CD14-positive monocyte (primary cell): ENCODE measurements around the gene PDE4D. TPM values are rescaled to one million over a fixed set of nuclear protein-coding genes. Genes with fewer than 3 reads are reported as not detected.

Experiments
- DNase-seq, 3 donors: peaks; one replicate each; pipeline ENCODE4 v3.0.0-alpha.2; 2011 to 2022
- H2AFZ ChIP-seq: 2 replicates; pipeline ENCODE4 v1.6.0; 2012; ENCODE audit warnings: mild to moderate bottlenecking, low read depth, low read length, inconsistent platforms; ENCODE audit not compliant: insufficient read depth, poor library complexity, severe bottlenecking
- H3K27ac ChIP-seq, 2 donors: 1 replicate in 1 of 2; 2 replicates in 1 of 2; pipeline ENCODE4 v1.5.1; 2012 to 2013; ENCODE audit warnings: low read length in 2 of 2, control low read depth in 1 of 2, inconsistent platforms in 1 of 2, low read depth in 1 of 2, mild to moderate bottlenecking in 1 of 2
- H3K27me3 ChIP-seq, 2 donors: one replicate each; pipeline versions ENCODE4 v1.6.0 to v1.6.1; 2011 to 2013; ENCODE audit warnings: low read length in 2 of 2; ENCODE audit not compliant: control insufficient read depth in 2 of 2, insufficient read depth in 2 of 2
- H3K36me3 ChIP-seq, 2 donors: replicated peaks in 1 of 2; 1 replicate in 1 of 2; 2 replicates in 1 of 2; pipeline versions ENCODE4 v1.5.1 to v1.6.1; 2012 to 2013; ENCODE audit warnings: low read length in 2 of 2, control low read depth in 1 of 2, inconsistent platforms in 1 of 2, mild to moderate bottlenecking in 1 of 2; ENCODE audit not compliant: insufficient read depth in 2 of 2, control insufficient read depth in 1 of 2
- H3K4me1 ChIP-seq, 2 donors: 1 replicate in 1 of 2; 2 replicates in 1 of 2; pipeline versions ENCODE4 v1.5.1 to v1.6.1; 2012 to 2013; ENCODE audit warnings: low read length in 2 of 2, control low read depth in 1 of 2, inconsistent platforms in 1 of 2, mild to moderate bottlenecking in 1 of 2, moderate library complexity in 1 of 2; ENCODE audit not compliant: insufficient read depth in 2 of 2, control insufficient read depth in 1 of 2
- H3K4me2 ChIP-seq: replicated peaks from 2 replicates; pipeline ENCODE3; 2012; ENCODE audit warnings: low read length, moderate library complexity, mild to moderate bottlenecking; ENCODE audit not compliant: poor library complexity, severe bottlenecking; ENCODE audit errors: extremely low read depth
- H3K4me3 ChIP-seq, 3 experiments: fragments of 200-600 bp in 1 of 3; sonication (generic) in 1 of 3; replicated peaks in 1 of 3; 1 replicate in 2 of 3; 2 replicates in 1 of 3; pipeline ENCODE4 v1.5.1; 2011 to 2013; ENCODE audit warnings: low read length in 3 of 3, mild to moderate bottlenecking in 3 of 3, control low read depth in 2 of 3, low read depth in 2 of 3, inconsistent platforms in 1 of 3, moderate library complexity in 1 of 3
- H3K79me2 ChIP-seq: 2 replicates; pipeline ENCODE4 v1.6.0; 2012; ENCODE audit warnings: mild to moderate bottlenecking, control low read depth, inconsistent platforms, low read length, moderate library complexity; ENCODE audit not compliant: insufficient read depth
- H3K9ac ChIP-seq: 2 replicates; pipeline ENCODE4 v1.6.0; 2017; ENCODE audit warnings: low read length, mild to moderate bottlenecking; ENCODE audit not compliant: insufficient read depth, poor library complexity, severe bottlenecking
- H3K9me3 ChIP-seq, 2 donors: replicated peaks in 1 of 2; 1 replicate in 1 of 2; 2 replicates in 1 of 2; pipeline versions ENCODE4 v1.5.1 to v1.6.1; 2012 to 2013; ENCODE audit warnings: low read length in 2 of 2, control low read depth in 1 of 2; ENCODE audit not compliant: control insufficient read depth in 1 of 2, insufficient read depth in 1 of 2
- H4K20me1 ChIP-seq: 2 replicates; pipeline ENCODE4 v1.6.0; 2012; ENCODE audit warnings: mild to moderate bottlenecking, low read length, control low read depth, moderate library complexity; ENCODE audit not compliant: insufficient read depth
- H3K27ac Mint-ChIP-seq, 7 donors: one replicate each; pipeline ENCODE4 v1.8.0; 2020; ENCODE audit warnings: mild to moderate bottlenecking in 7 of 7, mixed read lengths in 7 of 7, moderate library complexity in 6 of 7, inconsistent platforms in 2 of 7
- H3K27me3 Mint-ChIP-seq, 3 donors: one replicate each; pipeline ENCODE4 v1.8.0; 2021 to 2022; ENCODE audit warnings: low read depth in 3 of 3, mild to moderate bottlenecking in 3 of 3, mixed read lengths in 3 of 3, moderate library complexity in 3 of 3, inconsistent platforms in 1 of 3
- H3K36me3 Mint-ChIP-seq, 2 donors: one replicate each; pipeline ENCODE4 v1.8.0; 2020; ENCODE audit warnings: mixed read lengths in 2 of 2, inconsistent platforms in 1 of 2, mild to moderate bottlenecking in 1 of 2
- H3K4me1 Mint-ChIP-seq: one replicate; pipeline ENCODE4 v1.8.0; 2020; ENCODE audit warnings: mild to moderate bottlenecking, mixed read lengths
- H3K4me3 Mint-ChIP-seq, 2 donors: one replicate each; pipeline ENCODE4 v1.8.0; 2020; ENCODE audit warnings: mild to moderate bottlenecking in 2 of 2, mixed read lengths in 2 of 2, moderate library complexity in 1 of 2
- H3K9me3 Mint-ChIP-seq, 7 donors: one replicate each; pipeline ENCODE4 v1.8.0; 2020 to 2022; ENCODE audit warnings: mixed read lengths in 7 of 7, mild to moderate bottlenecking in 6 of 7, moderate library complexity in 6 of 7, inconsistent platforms in 2 of 7
- CTCF ChIP-seq: fragments of 200-600 bp; IDR thresholded peaks from one replicate; pipeline ENCODE4 v1.8.0; 2022; ENCODE audit warnings: antibody characterized with exemption, mild to moderate bottlenecking
- WGBS: methylation state at CpG from one replicate; pipeline ENCODE4 v1.1.5; 2013; ENCODE audit warnings: missing lambda C conversion rate; ENCODE audit not compliant: insufficient coverage; 5-methylcytosine and 5-hydroxymethylcytosine counted together
- intact Hi-C, 2 donors: fragments of 100-400 bp; cut with micrococcal nuclease; formaldehyde crosslinking; loops; one replicate each; pipeline versions ENCODE4 v1.15.0 to v1.15.1; 2023
- polyA plus RNA-seq, 3 donors: library from polyadenylated mRNA; depleted of rRNA in 1 of 3; unstranded in 2 of 3; stranded (reverse) in 1 of 3; fragments of 300-500 nt in 2 of 3; fragments of >200 nt in 1 of 3; fragmentation: Illumina TruSeq in 2 of 3; gene quantifications; 1 replicate in 2 of 3; 2 replicates in 1 of 3; pipeline ENCODE4 v1.2.3, GENCODE V29; 2012 to 2021

The PDE4D gene
- polyA plus RNA-seq, 3 donors, result 1.9 to 3.4 (median 2.8) TPM

DNA sequence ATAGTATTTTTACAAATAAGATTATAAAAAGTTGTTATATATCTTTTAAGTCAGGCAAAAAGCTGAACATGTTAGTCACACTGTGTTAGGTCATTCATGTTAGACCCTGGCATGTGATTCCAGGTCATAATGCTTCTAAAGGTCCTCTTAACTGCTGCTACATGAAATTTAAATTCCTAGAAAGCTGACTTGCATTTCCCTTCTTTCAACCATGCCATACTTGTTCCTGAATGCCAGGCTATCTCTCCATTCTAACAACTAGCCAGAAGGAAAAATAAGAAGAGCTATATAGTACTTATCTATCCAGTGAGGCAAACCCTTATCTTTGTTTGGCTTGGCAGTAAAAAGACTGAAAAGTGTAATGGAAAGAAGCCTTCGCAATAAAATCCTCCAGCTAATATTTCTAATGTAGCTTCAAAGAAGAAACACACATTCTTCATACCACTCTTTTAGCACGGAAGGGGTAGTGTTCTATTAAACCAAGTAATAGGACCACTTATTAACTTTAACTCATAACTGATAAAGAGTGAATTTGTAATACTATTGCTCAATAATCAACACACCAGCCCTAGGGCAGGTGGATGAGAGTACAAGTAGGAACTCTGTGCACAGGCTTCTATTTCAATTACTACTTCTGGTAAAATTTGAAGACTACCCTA lies 310.2 kb downstream of the PDE4D start:
- H3K9me3 ChIP-seq, result no peaks in the 10 kb centered on the region
- H3K9ac ChIP-seq, result no peak overlapping the region
- no peaks in the 10 kb centered on the region for H3K4me1 ChIP-seq
- H2AFZ ChIP-seq, result no peak overlapping the region
- no peak overlapping the region for H3K27ac ChIP-seq
- intact Hi-C loops, result no loop called here
- no peaks in the 10 kb centered on the region for H3K79me2 ChIP-seq
- WGBS, result no CpG with 5 or more reads among the region's 2 CpGs
- H3K27me3 ChIP-seq, result no peaks in the 10 kb centered on the region
- Mint-ChIP-seq H3K27ac (no peak overlapping the region), H3K36me3 (peaks cover 2 to 7% of the 10 kb centered on the region in 2 donors), H3K27me3 (peaks cover 0 to 3% (median 2%) of the 10 kb centered on the region in 3 donors), H3K4me1 (peaks cover 9% of the 10 kb centered on the region), H3K9me3 (no peaks in the 10 kb centered on the region), H3K4me3 (no peak overlapping the region)
- DNase-seq, result no peak
- no peak for TF ChIP-seq CTCF
- no peak overlapping the region for H3K4me2 ChIP-seq
- no peaks in the 10 kb centered on the region for H3K36me3 ChIP-seq
- H4K20me1 ChIP-seq, result no peaks in the 10 kb centered on the region
- no peak overlapping the region for H3K4me3 ChIP-seq

GRCh38 chr5:59582746-59583145 lies 310.8 kb downstream of the PDE4D start:
- DNase-seq, result no peak
- Histone ChIP-seq H3K27ac (no peak overlapping the region), H4K20me1 (no peaks in the 10 kb centered on the region), H2AFZ (no peak overlapping the region), H3K79me2 (no peaks in the 10 kb centered on the region), H3K4me1 (no peaks in the 10 kb centered on the region), H3K36me3 (no peaks in the 10 kb centered on the region), H3K9ac (no peak overlapping the region), H3K4me3 (no peak overlapping the region), H3K27me3 (no peaks in the 10 kb centered on the region), H3K9me3 (no peaks in the 10 kb centered on the region), H3K4me2 (no peak overlapping the region)
- no peak overlapping the region for H3K27ac Mint-ChIP-seq
- H3K9me3 Mint-ChIP-seq, result no peaks in the 10 kb centered on the region
- intact Hi-C loops, result no loop called here
- peaks cover 5% of the 10 kb centered on the region for H3K4me1 Mint-ChIP-seq
- peaks cover 2 to 7% of the 10 kb centered on the region in 2 donors for H3K36me3 Mint-ChIP-seq
- H3K27me3 Mint-ChIP-seq, result peaks cover 0 to 3% (median 2%) of the 10 kb centered on the region in 3 donors
- TF ChIP-seq CTCF, result no peak
- no peak overlapping the region for H3K4me3 Mint-ChIP-seq
